Keratinocyte (primary cell): Measurements from ENCODE around the gene DCAF8.

Experiments
- CTCF ChIP-seq, 3 experiments: IDR thresholded peaks in 1 of 3; conservative IDR thresholded peaks in 1 of 3; optimal IDR thresholded peaks in 1 of 3; 2 replicates in 2 of 3; 3 replicates in 1 of 3; pipeline versions ENCODE3 to v1.5.1; 2011; ENCODE audit warnings: low read length in 3 of 3, mild to moderate bottlenecking in 3 of 3, moderate library complexity in 2 of 3, control low read depth in 1 of 3, inconsistent platforms in 1 of 3; ENCODE audit not compliant: insufficient read depth in 2 of 3; ENCODE audit errors: extremely low read depth in 1 of 3
- EZH2 ChIP-seq: IDR thresholded peaks from one replicate; pipeline ENCODE4 v1.6.1; 2012; ENCODE audit warnings: inconsistent platforms, mild to moderate bottlenecking, low read length, moderate library complexity

DNA sequence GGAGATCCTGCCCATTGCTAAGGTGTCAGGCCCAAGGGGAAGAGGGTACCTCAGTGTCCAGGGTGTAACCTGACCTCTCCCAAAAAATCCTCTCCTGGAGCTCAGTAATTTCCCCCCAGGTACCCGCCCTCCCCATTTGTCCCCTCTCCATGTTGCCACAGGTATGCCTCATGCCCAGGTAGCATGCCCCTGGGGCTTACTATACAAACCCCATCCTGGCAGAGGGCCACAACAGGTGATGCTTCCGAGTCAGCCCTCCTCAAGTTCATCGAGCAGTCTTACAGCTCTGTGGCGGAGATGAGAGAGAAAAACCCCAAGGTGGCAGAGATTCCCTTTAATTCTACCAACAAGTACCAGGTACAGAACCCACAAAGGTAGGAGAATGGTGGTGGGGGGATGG is 95.3 kb downstream of the DCAF8 start:
- TF ChIP-seq EZH2 (no peak), CTCF (optimal IDR thresholded peaks at IDR 0.05 in 1 of 3, IDR thresholded peaks at IDR 0.05 in 1 of 3, conservative IDR thresholded peaks at IDR 0.05 in 1 of 3; ENCODE audit: extremely low read depth in 1 of 3, insufficient read depth in 2 of 3, low read length in 3 of 3) (no peak)
